Measurements from ENCODE around the gene CERS6.

CERS6 gene

GRCh38 chr2:168465594-168465993, 9.5 kb downstream of the CERS6 start:
- TF ChIP-seq CTCF (IDR thresholded peaks at IDR 0.05) = no peak

- TF ChIP-seq CTCF (IDR thresholded peaks at IDR 0.05) = no peak
These were observed 10.2 kb downstream of the CERS6 start for GRCh38 chr2:168466190-168466737.

GRCh38 chr2:168466834-168467565, 10.9 kb downstream of the CERS6 start:
- TF ChIP-seq CTCF (IDR thresholded peaks at IDR 0.05) = no peak

GRCh38 chr2:168467729-168468128, 11.7 kb downstream of the CERS6 start:
- no peak for TF ChIP-seq CTCF (IDR thresholded peaks at IDR 0.05)

GRCh38 chr2:168468354-168468753, 12.3 kb downstream of the CERS6 start:
- no peak for TF ChIP-seq CTCF (IDR thresholded peaks at IDR 0.05)

- TF ChIP-seq CTCF (IDR thresholded peaks at IDR 0.05) = no peak
These were observed 13.4 kb downstream of the CERS6 start for GRCh38 chr2:168469281-168469988.

GRCh38 chr2:168470320-168471162, 14.5 kb downstream of the CERS6 start:
- TF ChIP-seq CTCF (IDR thresholded peaks at IDR 0.05) = no peak

Data from LNCAP (cell line).